Tibial nerve (tissue), 4 donors: ENCODE results near the gene KPNA3. TPM values are rescaled to one million over a fixed set of nuclear protein-coding genes. Genes with fewer than 3 reads are reported as not detected.
A peak's percentile ranks its signal among the peaks of the same experiment; 100 is the strongest.

Experiments used
- DNase-seq, 2 donors: peaks; one replicate each; pipeline ENCODE4 v3.0.0-alpha.2; 2019; ENCODE audit warnings: low spot score in 2 of 2
- H3K27ac ChIP-seq, 4 donors: fragments of 200-600 bp; sonication (generic) in 3 of 4; one replicate each; pipeline ENCODE4 v1.5.1; 2017 to 2019; ENCODE audit warnings: mild to moderate bottlenecking in 1 of 4
- H3K27me3 ChIP-seq, 2 donors: fragments of 200-600 bp; sonication (generic) in 1 of 2; one replicate each; pipeline versions ENCODE4 v1.5.1 to v1.6.0; 2017 to 2019
- H3K36me3 ChIP-seq, 3 donors: fragments of 200-600 bp; sonication (generic); one replicate each; pipeline ENCODE4 v1.5.1; 2018 to 2019
- H3K4me1 ChIP-seq, 4 donors: fragments of 200-600 bp; sonication (generic) in 3 of 4; one replicate each; pipeline ENCODE4 v1.5.1; 2017 to 2019
- H3K4me3 ChIP-seq, 4 donors: fragments of 200-600 bp; sonication (generic) in 3 of 4; one replicate each; pipeline ENCODE4 v1.5.1; 2017 to 2019; ENCODE audit warnings: mild to moderate bottlenecking in 1 of 4, moderate library complexity in 1 of 4
- H3K9me3 ChIP-seq, 4 donors: fragments of 200-600 bp; sonication (generic) in 3 of 4; one replicate each; pipeline ENCODE4 v1.5.1; 2017 to 2019
- CTCF ChIP-seq, 5 experiments: fragments of 200-600 bp in 3 of 5; fragments of 450-650 bp in 2 of 5; sonication (generic) in 3 of 5; IDR thresholded peaks; one replicate each; pipeline ENCODE4 v1.5.1; 2016 to 2019; ENCODE audit warnings: antibody characterized with exemption in 5 of 5, mild to moderate bottlenecking in 3 of 5, moderate library complexity in 2 of 5
- EP300 ChIP-seq, 2 donors: sonication (generic); formaldehyde crosslinking; IDR thresholded peaks; one replicate each; pipeline ENCODE4 v1.6.1; 2017; ENCODE audit warnings: antibody characterized with exemption in 2 of 2, mild to moderate bottlenecking in 1 of 2
- POLR2A ChIP-seq, 2 donors: fragments of 450-650 bp; IDR thresholded peaks; one replicate each; pipeline ENCODE4 v1.6.1; 2017; ENCODE audit warnings: antibody characterized with exemption in 2 of 2, mild to moderate bottlenecking in 2 of 2, moderate library complexity in 2 of 2
- WGBS, 2 donors: methylation state at CpG; one replicate each; pipeline ENCODE4 v1.1.5; 2018; 5-methylcytosine and 5-hydroxymethylcytosine counted together
- total RNA-seq, 4 donors: library from RNA; depleted of rRNA; stranded (reverse); fragments of >200 nt; gene quantifications; one replicate each; pipeline ENCODE4 v1.1.0, GENCODE V29; 2016

Gene KPNA3, protein sequence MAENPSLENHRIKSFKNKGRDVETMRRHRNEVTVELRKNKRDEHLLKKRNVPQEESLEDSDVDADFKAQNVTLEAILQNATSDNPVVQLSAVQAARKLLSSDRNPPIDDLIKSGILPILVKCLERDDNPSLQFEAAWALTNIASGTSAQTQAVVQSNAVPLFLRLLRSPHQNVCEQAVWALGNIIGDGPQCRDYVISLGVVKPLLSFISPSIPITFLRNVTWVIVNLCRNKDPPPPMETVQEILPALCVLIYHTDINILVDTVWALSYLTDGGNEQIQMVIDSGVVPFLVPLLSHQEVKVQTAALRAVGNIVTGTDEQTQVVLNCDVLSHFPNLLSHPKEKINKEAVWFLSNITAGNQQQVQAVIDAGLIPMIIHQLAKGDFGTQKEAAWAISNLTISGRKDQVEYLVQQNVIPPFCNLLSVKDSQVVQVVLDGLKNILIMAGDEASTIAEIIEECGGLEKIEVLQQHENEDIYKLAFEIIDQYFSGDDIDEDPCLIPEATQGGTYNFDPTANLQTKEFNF
- 10 to 100 TPM; 19.8 to 29.9 (median 23.2) TPM for total RNA-seq

DNA sequence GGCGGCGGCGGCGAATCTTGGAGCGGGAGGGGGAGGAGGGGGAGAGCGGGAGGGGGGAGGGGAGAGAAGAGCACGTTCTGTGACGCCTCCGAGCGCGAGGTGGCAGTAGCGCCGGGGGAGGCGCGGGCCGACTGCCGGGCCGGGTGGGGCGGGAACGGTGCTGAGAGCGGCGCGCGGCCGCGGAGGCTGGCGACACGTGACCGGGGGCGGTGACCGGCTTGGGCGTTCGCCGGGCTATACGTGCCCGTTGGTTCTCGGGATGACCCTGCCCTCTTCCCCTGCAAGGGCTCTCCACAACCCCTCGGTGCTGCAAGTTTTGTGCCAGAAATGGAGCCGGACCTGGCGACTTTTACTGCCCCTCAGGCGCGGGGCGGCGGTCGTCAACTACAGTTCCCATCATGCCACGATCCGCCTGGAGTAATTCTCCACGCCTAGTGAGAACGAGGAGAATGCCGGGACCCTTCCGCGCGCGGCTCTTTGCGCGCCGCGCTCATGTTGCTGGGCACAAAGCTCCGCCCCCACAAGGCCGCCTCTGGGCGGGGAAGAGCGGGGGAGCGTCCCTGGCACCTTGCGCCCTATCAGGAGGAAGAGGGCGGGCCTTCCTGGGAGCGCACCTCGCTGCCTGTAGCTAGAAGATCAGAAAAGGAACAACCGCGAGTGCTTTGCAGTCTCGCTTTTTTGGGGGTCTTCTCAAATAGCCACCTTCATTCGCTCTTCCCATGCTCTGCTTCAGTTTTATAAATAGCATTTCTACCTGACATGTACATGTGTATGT lies at the start of gene KPNA3:
KPNA3 (minus strand) TSS at position 133 of the 775 bp plus-strand sequence. CDS start 176 bp downstream, outside the sequence.
- Histone ChIP-seq H3K36me3 (no peaks in the 10 kb centered on the region), H3K4me1 (peaks cover 0 to 35% (median 14%) of the 10 kb centered on the region in 4 donors), H3K27me3 (no peaks in the 10 kb centered on the region), H3K4me3 (peak within 1 kb of the TSS; percentile 73 to 99 (median 92)), H3K9me3 (no peaks in the 10 kb centered on the region), H3K27ac (peak within 1 kb of the TSS; percentile 85 to 97 (median 88))
- DNase-seq, result peak; percentile 88 to 91
- TF ChIP-seq EP300 (IDR thresholded peaks at IDR 0.05) (peak; percentile 61 to 91), CTCF (IDR thresholded peaks at IDR 0.05) (peak; percentile 20 to 50 (median 24)), POLR2A (IDR thresholded peaks at IDR 0.05) (peak; percentile 51 to 74)
- 0 to 1% methylated on average over 21 to 51 of the region's 71 CpGs for WGBS, 2 donors

DNA sequence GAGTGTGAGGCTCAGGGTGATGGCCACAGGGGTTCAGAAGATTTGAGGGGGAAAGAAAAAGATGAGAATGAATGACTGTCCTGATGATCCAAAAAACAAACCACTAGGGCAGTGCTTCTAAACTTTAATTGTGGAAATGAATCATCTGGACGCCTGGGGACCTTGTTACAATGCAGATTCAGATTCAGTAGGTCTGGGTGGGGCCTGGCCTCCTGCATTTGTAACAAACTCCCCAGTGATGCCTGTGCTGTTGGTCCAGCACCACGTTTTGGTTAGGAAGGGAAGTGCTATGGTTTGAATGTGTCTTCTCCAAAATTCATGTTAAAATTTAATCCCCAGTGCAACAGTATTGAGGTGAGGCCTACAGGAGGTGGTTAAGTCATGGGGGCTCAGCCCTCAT lies 49.5 kb upstream of the KPNA3 start:
- H3K4me1 ChIP-seq, result no peaks in the 10 kb centered on the region
- H3K27me3 ChIP-seq, result no peaks in the 10 kb centered on the region
- no peak overlapping the region for H3K27ac ChIP-seq
- no peak for DNase-seq
- no peaks in the 10 kb centered on the region for H3K36me3 ChIP-seq
- TF ChIP-seq POLR2A (IDR thresholded peaks at IDR 0.05) (no peak), EP300 (IDR thresholded peaks at IDR 0.05) (no peak), CTCF (IDR thresholded peaks at IDR 0.05) (no peak)
- 49 to 64% methylated on average over 2 of the region's 2 CpGs for WGBS, 2 donors
- no peak overlapping the region for H3K4me3 ChIP-seq
- H3K9me3 ChIP-seq, result no peaks in the 10 kb centered on the region

GRCh38 chr13:49840675-49841074 lies 48.2 kb upstream of the KPNA3 start:
- H3K4me1 ChIP-seq, result no peaks in the 10 kb centered on the region
- no peaks in the 10 kb centered on the region for H3K27me3 ChIP-seq
- no peak overlapping the region for H3K4me3 ChIP-seq
- H3K27ac ChIP-seq, result no peak overlapping the region
- no peaks in the 10 kb centered on the region for H3K9me3 ChIP-seq
- H3K36me3 ChIP-seq, result no peaks in the 10 kb centered on the region
- WGBS, 2 donors, result 84 to 97% methylated on average over 3 of the region's 3 CpGs
- TF ChIP-seq CTCF (IDR thresholded peaks at IDR 0.05) (no peak), POLR2A (IDR thresholded peaks at IDR 0.05) (no peak), EP300 (IDR thresholded peaks at IDR 0.05) (no peak)
- DNase-seq, result no peak

GRCh38 chr13:49840266-49840665 lies 47.8 kb upstream of the KPNA3 start:
- DNase-seq, result no peak
- H3K27me3 ChIP-seq, result no peaks in the 10 kb centered on the region
- H3K27ac ChIP-seq, result no peak overlapping the region
- H3K4me3 ChIP-seq, result no peak overlapping the region
- no peaks in the 10 kb centered on the region for H3K9me3 ChIP-seq
- TF ChIP-seq CTCF (IDR thresholded peaks at IDR 0.05), result no peak
- TF ChIP-seq POLR2A (IDR thresholded peaks at IDR 0.05), result no peak
- no peak for TF ChIP-seq EP300 (IDR thresholded peaks at IDR 0.05)
- no peaks in the 10 kb centered on the region for H3K4me1 ChIP-seq
- 80 to 88% methylated on average over 4 of the region's 4 CpGs for WGBS, 2 donors
- H3K36me3 ChIP-seq, result no peaks in the 10 kb centered on the region
